Endothelial cell of umbilical vein (primary cell): ENCODE data around the gene PRSS48.

Source experiments
- CTCF ChIP-seq, 2 donors: IDR thresholded peaks; 1 replicate in 1 of 2; 2 replicates in 1 of 2; pipeline ENCODE4 v1.5.1; 2011; ENCODE audit warnings: low read length in 2 of 2, mild to moderate bottlenecking in 2 of 2, moderate library complexity in 2 of 2, control low read depth in 1 of 2, inconsistent platforms in 1 of 2, low read depth in 1 of 2; ENCODE audit not compliant: insufficient read depth in 1 of 2; ENCODE audit errors: extremely low read depth in 1 of 2
- EZH2 ChIP-seq: IDR thresholded peaks from 2 replicates; pipeline ENCODE4 v1.6.1; 2012; ENCODE audit warnings: borderline replicate concordance, low read depth, mild to moderate bottlenecking, moderate library complexity, low read length, inconsistent platforms; ENCODE audit not compliant: severe bottlenecking
- JUN ChIP-seq: IDR thresholded peaks from 2 replicates; pipeline ENCODE4 v1.6.1; 2011; ENCODE audit warnings: borderline replicate concordance, low read depth; ENCODE audit not compliant: insufficient read length, insufficient read depth
- MAX ChIP-seq: IDR thresholded peaks from 2 replicates; pipeline ENCODE4 v1.6.1; 2011; ENCODE audit not compliant: insufficient read depth, insufficient read length
- MYC ChIP-seq: IDR thresholded peaks from one replicate; pipeline ENCODE4 v1.6.1; 2011; ENCODE audit warnings: mild to moderate bottlenecking, low read depth, low read length
- POLR2A ChIP-seq: IDR thresholded peaks from 2 replicates; pipeline ENCODE4 v1.6.1; 2012; ENCODE audit warnings: low read depth, mild to moderate bottlenecking, control low read depth, low read length
- POLR2AphosphoS5 ChIP-seq: IDR thresholded peaks from 2 replicates; pipeline ENCODE4 v1.6.1; 2012; ENCODE audit warnings: low read depth, mild to moderate bottlenecking, control low read depth, low read length, moderate library complexity; ENCODE audit not compliant: insufficient read depth

- no peak for TF ChIP-seq POLR2AphosphoS5
- no peak for TF ChIP-seq JUN
- TF ChIP-seq EZH2, result no peak
- TF ChIP-seq MYC, result no peak
- TF ChIP-seq CTCF (IDR thresholded peaks at IDR 0.05; ENCODE audit: extremely low read depth in 1 of 2, insufficient read depth in 1 of 2, low read depth in 1 of 2, low read length in 2 of 2), result no peak
- no peak for TF ChIP-seq POLR2A
- no peak for TF ChIP-seq MAX
These were observed 44.6 kb downstream of the PRSS48 start for GRCh38 chr4:151321586-151321985.
